ENCODE data around the gene PURB. TPM values are rescaled to one million over a fixed set of nuclear protein-coding genes. Genes with fewer than 3 reads are reported as not detected.

Gene PURB
- total RNA-seq, 1 experiment from 2014 or later: 25.2 TPM

DNA sequence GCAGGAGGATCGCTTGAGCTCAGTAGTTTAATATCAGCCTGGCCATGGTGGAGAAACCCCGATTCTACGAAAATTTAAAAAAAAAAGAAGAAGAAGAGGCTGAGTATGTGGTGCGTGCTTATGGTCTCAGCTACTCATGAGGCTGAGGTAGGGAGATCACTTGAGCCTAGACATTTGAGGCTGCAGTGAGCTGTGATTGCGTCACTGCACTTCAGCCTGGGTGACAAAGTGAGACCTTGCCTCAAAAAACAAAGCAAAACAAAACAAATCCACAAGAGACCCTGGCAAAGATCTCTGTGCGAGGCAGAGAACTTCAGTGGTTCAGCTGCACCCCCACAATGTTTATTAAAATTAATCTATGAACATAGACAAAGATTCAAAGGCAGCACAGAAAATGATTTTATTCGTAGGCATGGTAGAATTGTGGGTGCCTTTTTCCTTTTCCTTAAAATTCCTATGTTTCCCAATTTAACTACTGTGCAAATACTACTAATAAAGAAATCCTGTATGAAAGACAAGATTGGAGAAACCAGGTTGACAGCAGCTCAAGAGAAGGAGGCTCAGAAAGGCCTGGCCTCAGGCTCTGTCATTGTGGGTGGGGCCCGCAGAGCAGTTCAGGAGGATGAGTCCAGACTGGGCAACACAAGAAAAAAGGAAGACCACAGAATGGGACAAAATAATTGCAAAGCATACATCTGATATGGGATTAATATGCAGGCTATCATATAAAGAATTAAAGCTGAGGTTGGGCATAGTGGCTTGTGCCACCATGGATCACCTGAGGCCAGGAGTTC, 24.5 kb upstream of the PURB start:
- intact Hi-C loops (cut with micrococcal nuclease; ENCODE audit: unreplicated experiment): no loop called here
- in situ Hi-C loops (cut with HindIII; ENCODE audit: low pct_unique_long_range_greater_than_20kb, low sequenced_read_pairs): no loop called here
- no peaks in the 10 kb centered on the region for H3K36me3 ChIP-seq (ENCODE audit: control insufficient read depth, insufficient read depth, low read length)
- H3K9me3 ChIP-seq (ENCODE audit: control insufficient read depth, insufficient read depth, low read depth, low read length): no peaks in the 10 kb centered on the region
- no peak for DNase-seq (ENCODE audit: low read depth, low spot score)
- TF ChIP-seq, protein P1, sequence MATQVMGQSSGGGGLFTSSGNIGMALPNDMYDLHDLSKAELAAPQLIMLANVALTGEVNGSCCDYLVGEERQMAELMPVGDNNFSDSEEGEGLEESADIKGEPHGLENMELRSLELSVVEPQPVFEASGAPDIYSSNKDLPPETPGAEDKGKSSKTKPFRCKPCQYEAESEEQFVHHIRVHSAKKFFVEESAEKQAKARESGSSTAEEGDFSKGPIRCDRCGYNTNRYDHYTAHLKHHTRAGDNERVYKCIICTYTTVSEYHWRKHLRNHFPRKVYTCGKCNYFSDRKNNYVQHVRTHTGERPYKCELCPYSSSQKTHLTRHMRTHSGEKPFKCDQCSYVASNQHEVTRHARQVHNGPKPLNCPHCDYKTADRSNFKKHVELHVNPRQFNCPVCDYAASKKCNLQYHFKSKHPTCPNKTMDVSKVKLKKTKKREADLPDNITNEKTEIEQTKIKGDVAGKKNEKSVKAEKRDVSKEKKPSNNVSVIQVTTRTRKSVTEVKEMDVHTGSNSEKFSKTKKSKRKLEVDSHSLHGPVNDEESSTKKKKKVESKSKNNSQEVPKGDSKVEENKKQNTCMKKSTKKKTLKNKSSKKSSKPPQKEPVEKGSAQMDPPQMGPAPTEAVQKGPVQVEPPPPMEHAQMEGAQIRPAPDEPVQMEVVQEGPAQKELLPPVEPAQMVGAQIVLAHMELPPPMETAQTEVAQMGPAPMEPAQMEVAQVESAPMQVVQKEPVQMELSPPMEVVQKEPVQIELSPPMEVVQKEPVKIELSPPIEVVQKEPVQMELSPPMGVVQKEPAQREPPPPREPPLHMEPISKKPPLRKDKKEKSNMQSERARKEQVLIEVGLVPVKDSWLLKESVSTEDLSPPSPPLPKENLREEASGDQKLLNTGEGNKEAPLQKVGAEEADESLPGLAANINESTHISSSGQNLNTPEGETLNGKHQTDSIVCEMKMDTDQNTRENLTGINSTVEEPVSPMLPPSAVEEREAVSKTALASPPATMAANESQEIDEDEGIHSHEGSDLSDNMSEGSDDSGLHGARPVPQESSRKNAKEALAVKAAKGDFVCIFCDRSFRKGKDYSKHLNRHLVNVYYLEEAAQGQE (IDR thresholded peaks at IDR 0.05; ENCODE audit: insufficient read depth in 1 of 2, low read depth in 2 of 2, low read length in 1 of 2): no peak
- TF ChIP-seq, protein P2, sequence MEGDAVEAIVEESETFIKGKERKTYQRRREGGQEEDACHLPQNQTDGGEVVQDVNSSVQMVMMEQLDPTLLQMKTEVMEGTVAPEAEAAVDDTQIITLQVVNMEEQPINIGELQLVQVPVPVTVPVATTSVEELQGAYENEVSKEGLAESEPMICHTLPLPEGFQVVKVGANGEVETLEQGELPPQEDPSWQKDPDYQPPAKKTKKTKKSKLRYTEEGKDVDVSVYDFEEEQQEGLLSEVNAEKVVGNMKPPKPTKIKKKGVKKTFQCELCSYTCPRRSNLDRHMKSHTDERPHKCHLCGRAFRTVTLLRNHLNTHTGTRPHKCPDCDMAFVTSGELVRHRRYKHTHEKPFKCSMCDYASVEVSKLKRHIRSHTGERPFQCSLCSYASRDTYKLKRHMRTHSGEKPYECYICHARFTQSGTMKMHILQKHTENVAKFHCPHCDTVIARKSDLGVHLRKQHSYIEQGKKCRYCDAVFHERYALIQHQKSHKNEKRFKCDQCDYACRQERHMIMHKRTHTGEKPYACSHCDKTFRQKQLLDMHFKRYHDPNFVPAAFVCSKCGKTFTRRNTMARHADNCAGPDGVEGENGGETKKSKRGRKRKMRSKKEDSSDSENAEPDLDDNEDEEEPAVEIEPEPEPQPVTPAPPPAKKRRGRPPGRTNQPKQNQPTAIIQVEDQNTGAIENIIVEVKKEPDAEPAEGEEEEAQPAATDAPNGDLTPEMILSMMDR (IDR thresholded peaks at IDR 0.05): no peak
- TF ChIP-seq POLR2AphosphoS5 (IDR thresholded peaks at IDR 0.05; ENCODE audit: low read depth, low read length) (no peak), TCF7L2 (IDR thresholded peaks at IDR 0.05; ENCODE audit: low read depth, low read length) (no peak), SIN3A (IDR thresholded peaks at IDR 0.05; ENCODE audit: borderline replicate concordance, insufficient read depth, low read depth, low read length) (no peak)
- peaks cover 11% of the 10 kb centered on the region for H3K4me1 ChIP-seq (ENCODE audit: control insufficient read depth, insufficient read depth, low read length)
- BruUV-seq (replicated peaks): no TSS peak
- CTCF ChIA-PET: interaction anchor here (0.7 kb wide), 1 partner anchor 10 kb away, joined by 4 read pairs; no protein-coding TSS in a partner anchor
- ATAC-seq: no peak
- no peak overlapping the region for H3K27ac ChIP-seq (ENCODE audit: low read length)
- H3K4me3 ChIP-seq (ENCODE audit: low read depth in 2 of 2, low read length in 2 of 2): no peak overlapping the region
- H3K27me3 ChIP-seq (ENCODE audit: control insufficient read depth, insufficient read depth, low read length): no peaks in the 10 kb centered on the region
- POLR2A ChIA-PET: interaction anchor here (0.6 kb wide), 1 partner anchor 33 kb away, joined by 4 read pairs; no protein-coding TSS in a partner anchor

DNA sequence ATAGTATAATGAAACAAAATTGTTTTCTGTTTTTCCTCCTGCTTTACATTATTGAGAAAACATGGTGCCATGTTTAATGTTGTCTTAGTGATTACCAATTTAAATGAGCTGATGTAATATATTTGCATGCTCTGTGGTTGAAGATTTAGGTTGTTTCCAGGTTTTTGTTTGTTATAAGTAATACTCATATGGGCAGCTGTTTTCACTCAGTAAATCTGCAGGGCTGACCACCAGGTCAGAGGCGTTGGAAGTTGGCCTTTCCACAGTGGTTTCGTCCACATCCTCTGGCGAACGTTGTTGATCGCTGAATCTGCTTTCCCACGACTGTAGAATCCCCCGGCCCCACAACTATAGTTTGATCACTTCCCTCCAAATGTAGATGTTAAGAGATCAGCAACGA, 21.6 kb upstream of the PURB start:
- H3K36me3 ChIP-seq (ENCODE audit: control insufficient read depth, insufficient read depth, low read length): no peaks in the 10 kb centered on the region
- intact Hi-C loops (cut with micrococcal nuclease; ENCODE audit: unreplicated experiment): no loop called here
- in situ Hi-C loops (cut with HindIII; ENCODE audit: low pct_unique_long_range_greater_than_20kb, low sequenced_read_pairs): no loop called here
- DNase-seq (ENCODE audit: low read depth, low spot score) (no peak), ATAC-seq (no peak)
- H3K4me1 ChIP-seq (ENCODE audit: control insufficient read depth, insufficient read depth, low read length): peaks cover 2% of the 10 kb centered on the region
- ChIA-PET CTCF (interaction anchor here (0.6 kb wide), 1 partner anchor 396 kb away, joined by 5 read pairs; no protein-coding TSS in a partner anchor), POLR2A (no interaction called here)
- no peak overlapping the region for H3K4me3 ChIP-seq (ENCODE audit: low read depth in 2 of 2, low read length in 2 of 2)
- no TSS peak for BruUV-seq (replicated peaks)
- no peaks in the 10 kb centered on the region for H3K27me3 ChIP-seq (ENCODE audit: control insufficient read depth, insufficient read depth, low read length)
- TF ChIP-seq, protein P2 (IDR thresholded peaks at IDR 0.05): no peak
- no peak for TF ChIP-seq POLR2AphosphoS5 (IDR thresholded peaks at IDR 0.05; ENCODE audit: low read depth, low read length)
- no peak for TF ChIP-seq SIN3A (IDR thresholded peaks at IDR 0.05; ENCODE audit: borderline replicate concordance, insufficient read depth, low read depth, low read length)
- no peak for TF ChIP-seq TCF7L2 (IDR thresholded peaks at IDR 0.05; ENCODE audit: low read depth, low read length)
- TF ChIP-seq, protein P1 (IDR thresholded peaks at IDR 0.05; ENCODE audit: insufficient read depth in 1 of 2, low read depth in 2 of 2, low read length in 1 of 2): no peak
- no peaks in the 10 kb centered on the region for H3K9me3 ChIP-seq (ENCODE audit: control insufficient read depth, insufficient read depth, low read depth, low read length)
- H3K27ac ChIP-seq (ENCODE audit: low read length): no peak overlapping the region
